ENCODE measurements around the gene PPP2R2C.

Gene PPP2R2C

DNA sequence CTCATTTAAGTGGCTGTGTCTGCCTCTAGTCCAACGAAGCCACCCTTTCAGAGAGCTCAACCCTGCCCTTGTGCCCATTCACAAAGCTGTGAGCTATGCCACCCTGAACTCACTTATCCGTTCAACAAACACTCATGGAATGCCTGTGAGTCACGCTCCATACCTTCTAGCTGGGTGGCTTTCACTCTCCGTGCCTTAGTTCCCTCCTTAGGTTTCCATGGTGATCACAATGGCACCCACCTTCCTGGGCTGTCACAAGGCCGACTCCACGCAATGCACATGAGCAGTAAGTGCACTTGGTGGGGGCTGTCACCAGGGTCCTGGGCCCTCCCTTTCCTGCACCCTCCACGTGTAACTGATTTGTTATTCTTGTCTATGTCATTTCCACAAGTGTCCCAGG is 37.2 kb upstream of the PPP2R2C start:
- Histone ChIP-seq H4K20me1 (ENCODE audit: insufficient read depth, low read length) (no peaks in the 10 kb centered on the region), H3K36me3 (ENCODE audit: insufficient read depth, low read length) (no peaks in the 10 kb centered on the region), H3K9ac (ENCODE audit: low read depth, low read length) (no peak overlapping the region), H3K4me1 (ENCODE audit: insufficient read depth, low read length) (no peaks in the 10 kb centered on the region), H3K4me3 (ENCODE audit: low read depth in 1 of 2, low read length in 2 of 2) (no peak overlapping the region), H3K27ac (ENCODE audit: low read length) (no peak overlapping the region), H2AFZ (ENCODE audit: low read depth, low read length) (no peak overlapping the region), H3K27me3 (ENCODE audit: insufficient read depth, low read length, poor library complexity) (no peaks in the 10 kb centered on the region), H3K9me3 (ENCODE audit: insufficient read depth, low read length, severe bottlenecking) (no peaks in the 10 kb centered on the region), H3K79me2 (ENCODE audit: insufficient read depth, low read length) (no peaks in the 10 kb centered on the region), H3K4me2 (ENCODE audit: insufficient read depth, low read length) (no peak overlapping the region)
- ATAC-seq (ENCODE audit: insufficient read depth, low read depth) = no peak
- no peak for DNase-seq
- TF ChIP-seq, protein P1, sequence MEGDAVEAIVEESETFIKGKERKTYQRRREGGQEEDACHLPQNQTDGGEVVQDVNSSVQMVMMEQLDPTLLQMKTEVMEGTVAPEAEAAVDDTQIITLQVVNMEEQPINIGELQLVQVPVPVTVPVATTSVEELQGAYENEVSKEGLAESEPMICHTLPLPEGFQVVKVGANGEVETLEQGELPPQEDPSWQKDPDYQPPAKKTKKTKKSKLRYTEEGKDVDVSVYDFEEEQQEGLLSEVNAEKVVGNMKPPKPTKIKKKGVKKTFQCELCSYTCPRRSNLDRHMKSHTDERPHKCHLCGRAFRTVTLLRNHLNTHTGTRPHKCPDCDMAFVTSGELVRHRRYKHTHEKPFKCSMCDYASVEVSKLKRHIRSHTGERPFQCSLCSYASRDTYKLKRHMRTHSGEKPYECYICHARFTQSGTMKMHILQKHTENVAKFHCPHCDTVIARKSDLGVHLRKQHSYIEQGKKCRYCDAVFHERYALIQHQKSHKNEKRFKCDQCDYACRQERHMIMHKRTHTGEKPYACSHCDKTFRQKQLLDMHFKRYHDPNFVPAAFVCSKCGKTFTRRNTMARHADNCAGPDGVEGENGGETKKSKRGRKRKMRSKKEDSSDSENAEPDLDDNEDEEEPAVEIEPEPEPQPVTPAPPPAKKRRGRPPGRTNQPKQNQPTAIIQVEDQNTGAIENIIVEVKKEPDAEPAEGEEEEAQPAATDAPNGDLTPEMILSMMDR (IDR thresholded peaks at IDR 0.05; ENCODE audit: borderline replicate concordance, extremely low read depth, low read length, poor library complexity, severe bottlenecking) = no peak
- TF ChIP-seq EZH2 (IDR thresholded peaks at IDR 0.05; ENCODE audit: borderline replicate concordance, low read depth, low read length, severe bottlenecking) = no peak

DNA sequence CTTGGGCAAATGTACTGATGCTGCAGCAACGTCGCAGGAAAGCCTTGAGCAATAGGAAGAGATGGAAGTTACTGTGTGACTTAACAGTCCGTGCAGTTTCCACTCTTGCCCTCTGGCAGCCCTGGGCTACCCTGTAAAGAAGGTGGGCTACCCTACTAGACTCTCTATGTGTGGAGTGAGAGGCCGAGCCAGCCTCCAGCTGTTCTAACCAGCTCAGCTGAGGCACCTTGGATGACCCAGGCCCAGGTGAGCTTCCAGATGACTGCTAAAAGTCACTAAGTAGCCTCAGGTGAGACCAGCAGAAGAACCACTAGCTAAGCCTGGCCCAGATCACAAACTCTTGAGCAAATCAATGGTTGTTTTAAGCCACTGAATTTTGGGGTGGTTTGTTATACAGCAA is 34.9 kb upstream of the PPP2R2C start:
- Histone ChIP-seq H3K27me3 (ENCODE audit: insufficient read depth, low read length, poor library complexity) (no peaks in the 10 kb centered on the region), H3K36me3 (ENCODE audit: insufficient read depth, low read length) (no peaks in the 10 kb centered on the region), H3K9me3 (ENCODE audit: insufficient read depth, low read length, severe bottlenecking) (no peaks in the 10 kb centered on the region), H3K9ac (ENCODE audit: low read depth, low read length) (no peak overlapping the region), H3K4me2 (ENCODE audit: insufficient read depth, low read length) (no peak overlapping the region), H2AFZ (ENCODE audit: low read depth, low read length) (no peak overlapping the region), H3K4me3 (ENCODE audit: low read depth in 1 of 2, low read length in 2 of 2) (no peak overlapping the region), H3K79me2 (ENCODE audit: insufficient read depth, low read length) (no peaks in the 10 kb centered on the region), H3K4me1 (ENCODE audit: insufficient read depth, low read length) (no peaks in the 10 kb centered on the region), H4K20me1 (ENCODE audit: insufficient read depth, low read length) (no peaks in the 10 kb centered on the region), H3K27ac (ENCODE audit: low read length) (no peak overlapping the region)
- TF ChIP-seq EZH2 (IDR thresholded peaks at IDR 0.05; ENCODE audit: borderline replicate concordance, low read depth, low read length, severe bottlenecking) = no peak
- TF ChIP-seq, protein P1 (IDR thresholded peaks at IDR 0.05; ENCODE audit: borderline replicate concordance, extremely low read depth, low read length, poor library complexity, severe bottlenecking) = no peak
- DNase-seq (no peak), ATAC-seq (ENCODE audit: insufficient read depth, low read depth) (no peak)

GRCh38 chr4:6506616-6507140 is 34.3 kb upstream of the PPP2R2C start:
- no peak overlapping the region for H3K9ac ChIP-seq (ENCODE audit: low read depth, low read length)
- TF ChIP-seq, protein P1 (IDR thresholded peaks at IDR 0.05; ENCODE audit: borderline replicate concordance, extremely low read depth, low read length, poor library complexity, severe bottlenecking) = no peak
- no peak for TF ChIP-seq EZH2 (IDR thresholded peaks at IDR 0.05; ENCODE audit: borderline replicate concordance, low read depth, low read length, severe bottlenecking)
- ATAC-seq (ENCODE audit: insufficient read depth, low read depth) (no peak), DNase-seq (no peak)
- no peak overlapping the region for H3K27ac ChIP-seq (ENCODE audit: low read length)
- H3K79me2 ChIP-seq (ENCODE audit: insufficient read depth, low read length) = no peaks in the 10 kb centered on the region
- no peak overlapping the region for H2AFZ ChIP-seq (ENCODE audit: low read depth, low read length)
- no peaks in the 10 kb centered on the region for H4K20me1 ChIP-seq (ENCODE audit: insufficient read depth, low read length)
- no peaks in the 10 kb centered on the region for H3K27me3 ChIP-seq (ENCODE audit: insufficient read depth, low read length, poor library complexity)
- no peak overlapping the region for H3K4me3 ChIP-seq (ENCODE audit: low read depth in 1 of 2, low read length in 2 of 2)
- H3K4me2 ChIP-seq (ENCODE audit: insufficient read depth, low read length) = no peak overlapping the region
- no peaks in the 10 kb centered on the region for H3K9me3 ChIP-seq (ENCODE audit: insufficient read depth, low read length, severe bottlenecking)
- H3K36me3 ChIP-seq (ENCODE audit: insufficient read depth, low read length) = no peaks in the 10 kb centered on the region
- H3K4me1 ChIP-seq (ENCODE audit: insufficient read depth, low read length) = no peaks in the 10 kb centered on the region
